ENCODE data around the gene ZNF687.

ZNF687 gene

GRCh38 chr1:151281969-151282882 is at the start of gene ZNF687:
Gene ZNF687, plus strand, starts transcription at chr1:151282299. Its CDS starts 3,993 bp downstream, at chr1:151286292.
- ChIA-PET POLR2A (ENCODE audit: low non-redundant PET) (interaction anchor here (0.6 to 1.0 kb wide), 3 partner anchors 28 to 98 kb away, joined by 3 to 5 read pairs (median 3); partner anchors contain the start of gene PSMD4), CTCF (interaction anchor here (0.7 to 2.0 kb wide), 3 partner anchors 19 to 675 kb away, joined by 3 to 8 read pairs (median 6); no protein-coding TSS in a partner anchor)
- no peak for TF ChIP-seq CTCF (conservative IDR thresholded peaks at IDR 0.05; ENCODE audit: low read depth)
- H3K27ac ChIP-seq, result peak within 1 kb of the TSS; percentile 99
- DNase-seq (ENCODE audit: low spot score), result peak; percentile 99

- TF ChIP-seq CTCF (conservative IDR thresholded peaks at IDR 0.05; ENCODE audit: low read depth), result no peak
- ChIA-PET CTCF (no interaction called here), POLR2A (ENCODE audit: low non-redundant PET) (no interaction called here)
Measured at GRCh38 chr1:151235235-151235634, 46.9 kb upstream of the ZNF687 start.

GRCh38 chr1:151237678-151238466 is 44.2 kb upstream of the ZNF687 start:
- no peak for DNase-seq (ENCODE audit: low spot score)
- no peak for TF ChIP-seq CTCF (conservative IDR thresholded peaks at IDR 0.05; ENCODE audit: low read depth)
- H3K27ac ChIP-seq, result no peak overlapping the region
- CTCF ChIA-PET, result interaction anchor here (1.3 kb wide), 1 partner anchor 13 kb away, joined by 3 read pairs; no protein-coding TSS in a partner anchor
- POLR2A ChIA-PET (ENCODE audit: low non-redundant PET), result no interaction called here

More at GRCh38 chr1:151235235-151235634, 46.9 kb upstream of the ZNF687 start:
- no peak for DNase-seq (ENCODE audit: low spot score)
- H3K27ac ChIP-seq, result no peak overlapping the region

GRCh38 chr1:151238467-151238739 is 43.7 kb upstream of the ZNF687 start:
- H3K27ac ChIP-seq, result no peak overlapping the region
- ChIA-PET POLR2A (ENCODE audit: low non-redundant PET) (no interaction called here), CTCF (interaction anchor here (1.3 kb wide), 1 partner anchor 12 kb away, joined by 3 read pairs; no protein-coding TSS in a partner anchor)
- peak; percentile 51 for DNase-seq (ENCODE audit: low spot score)
- no peak for TF ChIP-seq CTCF (conservative IDR thresholded peaks at IDR 0.05; ENCODE audit: low read depth)

- ChIA-PET CTCF (interaction anchor here (0.6 kb wide), 1 partner anchor 66 kb away, joined by 3 read pairs; no protein-coding TSS in a partner anchor), POLR2A (ENCODE audit: low non-redundant PET) (interaction anchor here (0.6 kb wide), 1 partner anchor 90 kb away, joined by 3 read pairs; no protein-coding TSS in a partner anchor)
- no peak for DNase-seq (ENCODE audit: low spot score)
- TF ChIP-seq CTCF (conservative IDR thresholded peaks at IDR 0.05; ENCODE audit: low read depth), result no peak
- no peak overlapping the region for H3K27ac ChIP-seq
Measured at GRCh38 chr1:151242442-151242841, 39.7 kb upstream of the ZNF687 start.

- CTCF ChIA-PET, result no interaction called here
- POLR2A ChIA-PET (ENCODE audit: low non-redundant PET), result no interaction called here
- DNase-seq (ENCODE audit: low spot score), result no peak
- no peak overlapping the region for H3K27ac ChIP-seq
- TF ChIP-seq CTCF (conservative IDR thresholded peaks at IDR 0.05; ENCODE audit: low read depth), result no peak
Measured at GRCh38 chr1:151243683-151244216, 38.3 kb upstream of the ZNF687 start.

Data from RWPE1 (cell line).